Measurements from ENCODE around the gene TRPV4.

The TRPV4 gene

GRCh38 chr12:109811624-109811995 lies 21.6 kb downstream of the TRPV4 start (continued):
- TF ChIP-seq, protein P1, sequence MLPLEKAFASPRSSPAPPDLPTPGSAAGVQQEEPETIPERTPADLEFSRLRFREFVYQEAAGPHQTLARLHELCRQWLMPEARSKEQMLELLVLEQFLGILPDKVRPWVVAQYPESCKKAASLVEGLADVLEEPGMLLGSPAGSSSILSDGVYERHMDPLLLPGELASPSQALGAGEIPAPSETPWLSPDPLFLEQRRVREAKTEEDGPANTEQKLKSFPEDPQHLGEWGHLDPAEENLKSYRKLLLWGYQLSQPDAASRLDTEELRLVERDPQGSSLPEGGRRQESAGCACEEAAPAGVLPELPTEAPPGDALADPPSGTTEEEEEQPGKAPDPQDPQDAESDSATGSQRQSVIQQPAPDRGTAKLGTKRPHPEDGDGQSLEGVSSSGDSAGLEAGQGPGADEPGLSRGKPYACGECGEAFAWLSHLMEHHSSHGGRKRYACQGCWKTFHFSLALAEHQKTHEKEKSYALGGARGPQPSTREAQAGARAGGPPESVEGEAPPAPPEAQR (tag by site-specific recombination; IDR thresholded peaks at IDR 0.05), result no peak
- TF ChIP-seq KLF8 (tag by site-specific recombination; IDR thresholded peaks at IDR 0.05) (no peak), MYNN (tag by site-specific recombination; IDR thresholded peaks at IDR 0.05; ENCODE audit: borderline replicate concordance) (no peak), ZNF211 (tag by site-specific recombination; IDR thresholded peaks at IDR 0.05; ENCODE audit: low read depth) (no peak), ZIC2 (tag by site-specific recombination; IDR thresholded peaks at IDR 0.05) (no peak), ZNF501 (tag by site-specific recombination; IDR thresholded peaks at IDR 0.05) (no peak), ZNF658 (tag by site-specific recombination; IDR thresholded peaks at IDR 0.05) (no peak), TSHZ1 (tag by site-specific recombination; IDR thresholded peaks at IDR 0.05; ENCODE audit: borderline replicate concordance) (no peak)
- TF ChIP-seq, protein P2, sequence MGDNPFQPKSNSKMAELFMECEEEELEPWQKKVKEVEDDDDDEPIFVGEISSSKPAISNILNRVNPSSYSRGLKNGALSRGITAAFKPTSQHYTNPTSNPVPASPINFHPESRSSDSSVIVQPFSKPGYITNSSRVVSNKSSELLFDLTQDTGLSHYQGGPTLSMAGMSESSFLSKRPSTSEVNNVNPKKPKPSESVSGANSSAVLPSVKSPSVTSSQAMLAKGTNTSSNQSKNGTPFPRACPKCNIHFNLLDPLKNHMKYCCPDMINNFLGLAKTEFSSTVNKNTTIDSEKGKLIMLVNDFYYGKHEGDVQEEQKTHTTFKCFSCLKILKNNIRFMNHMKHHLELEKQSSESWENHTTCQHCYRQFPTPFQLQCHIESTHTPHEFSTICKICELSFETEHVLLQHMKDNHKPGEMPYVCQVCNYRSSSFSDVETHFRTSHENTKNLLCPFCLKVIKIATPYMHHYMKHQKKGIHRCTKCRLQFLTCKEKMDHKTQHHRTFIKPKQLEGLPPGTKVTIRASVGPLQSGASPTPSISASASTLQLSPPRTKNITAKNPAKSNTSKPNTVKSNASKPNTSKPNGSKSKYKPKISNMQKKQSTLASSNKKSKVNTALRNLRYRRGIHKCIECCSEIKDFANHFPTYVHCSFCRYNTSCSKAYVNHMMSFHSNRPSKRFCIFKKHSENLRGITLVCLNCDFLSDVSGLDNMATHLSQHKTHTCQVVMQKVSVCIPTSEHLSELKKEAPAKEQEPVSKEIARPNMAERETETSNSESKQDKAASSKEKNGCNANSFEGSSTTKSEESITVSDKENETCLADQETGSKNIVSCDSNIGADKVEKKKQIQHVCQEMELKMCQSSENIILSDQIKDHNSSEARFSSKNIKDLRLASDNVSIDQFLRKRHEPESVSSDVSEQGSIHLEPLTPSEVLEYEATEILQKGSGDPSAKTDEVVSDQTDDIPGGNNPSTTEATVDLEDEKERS (tag by site-specific recombination; IDR thresholded peaks at IDR 0.05), result no peak
- TF ChIP-seq, protein P3, sequence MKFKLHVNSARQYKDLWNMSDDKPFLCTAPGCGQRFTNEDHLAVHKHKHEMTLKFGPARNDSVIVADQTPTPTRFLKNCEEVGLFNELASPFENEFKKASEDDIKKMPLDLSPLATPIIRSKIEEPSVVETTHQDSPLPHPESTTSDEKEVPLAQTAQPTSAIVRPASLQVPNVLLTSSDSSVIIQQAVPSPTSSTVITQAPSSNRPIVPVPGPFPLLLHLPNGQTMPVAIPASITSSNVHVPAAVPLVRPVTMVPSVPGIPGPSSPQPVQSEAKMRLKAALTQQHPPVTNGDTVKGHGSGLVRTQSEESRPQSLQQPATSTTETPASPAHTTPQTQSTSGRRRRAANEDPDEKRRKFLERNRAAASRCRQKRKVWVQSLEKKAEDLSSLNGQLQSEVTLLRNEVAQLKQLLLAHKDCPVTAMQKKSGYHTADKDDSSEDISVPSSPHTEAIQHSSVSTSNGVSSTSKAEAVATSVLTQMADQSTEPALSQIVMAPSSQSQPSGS (tag by site-specific recombination; IDR thresholded peaks at IDR 0.05; ENCODE audit: low read depth), result no peak

DNA sequence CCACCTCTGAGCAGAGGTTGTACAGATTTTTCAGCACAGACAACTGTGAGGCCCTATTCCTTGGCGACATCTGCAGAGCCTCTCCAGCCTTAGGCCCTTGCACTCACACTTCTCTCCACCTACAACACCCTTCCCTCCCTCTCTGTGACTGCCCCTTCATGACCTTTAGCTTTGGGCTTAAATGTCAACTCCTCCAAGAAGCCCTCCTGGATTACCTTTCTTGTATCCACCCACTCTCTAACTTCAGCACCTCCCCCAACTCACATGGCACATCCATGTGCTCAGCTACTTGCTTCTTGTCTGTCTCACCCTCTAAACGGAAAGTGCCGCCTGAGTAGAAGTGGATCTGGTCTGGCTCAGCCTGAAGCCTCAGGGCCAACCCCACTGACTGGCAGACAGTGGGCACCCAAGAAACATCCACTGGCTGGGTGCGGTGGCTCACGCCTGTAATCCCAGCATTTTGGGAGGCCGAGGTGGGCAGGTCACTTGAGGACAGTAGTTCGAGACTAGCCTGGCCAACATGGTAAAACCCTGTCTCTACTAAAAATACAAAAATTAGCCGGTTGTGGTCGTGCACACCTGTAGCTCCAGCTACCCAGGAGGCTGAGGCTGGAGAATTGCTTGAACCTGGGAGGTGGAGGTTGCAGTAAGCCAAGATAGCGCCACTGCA lies 22.1 kb downstream of the TRPV4 start:
- no peak for TF ChIP-seq EGR2 (tag by site-specific recombination; IDR thresholded peaks at IDR 0.05; ENCODE audit: low read depth)
- TF ChIP-seq SCRT2 (tag by site-specific recombination; IDR thresholded peaks at IDR 0.05), result peak; percentile 66
- CTCF ChIA-PET, result interaction anchor here (1.4 kb wide), 1 partner anchor 34 kb away, joined by 5 read pairs; no protein-coding TSS in a partner anchor
- POLR2A ChIA-PET, result no interaction called here
- Histone ChIP-seq H3K36me3 (ENCODE audit: control insufficient read depth in 2 of 2, insufficient read depth in 1 of 2, low read length in 2 of 2) (peaks cover 0 to 9% of the 10 kb centered on the region in 2 experiments; a peak in 1 of 3 replicates), H3K27ac (ENCODE audit: extremely low read depth, low read depth, low read length) (no peak overlapping the region), H3K4me3 (ENCODE audit: low read depth, low read length) (no peak overlapping the region), H3K4me1 (ENCODE audit: control insufficient read depth, insufficient read depth, low read length) (no peaks in the 10 kb centered on the region), H3K9me3 (ENCODE audit: control insufficient read depth, insufficient read depth, low read depth, low read length) (no peaks in the 10 kb centered on the region)
